Ovary (tissue), 3 donors: ENCODE results near the gene CKS2.

Experiments
- EP300 ChIP-seq: sonication (generic); formaldehyde crosslinking; IDR thresholded peaks from one replicate; pipeline ENCODE4 v1.6.1; 2017; ENCODE audit warnings: antibody characterized with exemption
- POLR2A ChIP-seq: fragments of 450-650 bp; IDR thresholded peaks from one replicate; pipeline ENCODE4 v1.6.1; 2017; ENCODE audit warnings: antibody characterized with exemption, mild to moderate bottlenecking, moderate library complexity
- TF ChIP-seq, protein P1 (sequence below), 3 donors: fragments of 450-650 bp in 2 of 3; fragments of 200-600 bp in 1 of 3; IDR thresholded peaks; one replicate each; pipeline versions ENCODE4 v1.5.1 to v1.8.0; 2016 to 2022; ENCODE audit warnings: antibody characterized with exemption in 3 of 3, mild to moderate bottlenecking in 1 of 3
- donor health status: DM: no; HTN: no; CAD: no.

DNA sequence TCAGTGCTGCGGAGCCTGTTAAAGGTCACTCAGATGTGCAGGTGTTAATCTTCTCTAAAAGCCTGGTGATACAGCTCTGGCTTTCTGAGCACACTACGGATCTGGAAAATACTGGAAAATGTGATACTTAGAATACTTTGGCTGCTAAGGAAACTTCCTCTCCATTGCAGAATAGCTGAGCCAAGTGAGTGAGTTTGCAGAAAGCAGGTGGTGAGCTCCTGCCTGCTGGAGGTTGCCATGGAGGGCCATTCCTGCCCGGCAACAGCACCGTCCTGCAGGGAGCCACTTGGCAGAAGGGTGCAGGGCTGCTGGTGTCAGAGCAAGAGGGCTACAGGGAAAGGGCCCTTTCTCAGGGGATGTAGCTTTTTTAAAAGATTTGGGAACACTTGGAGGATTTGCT, 48.0 kb downstream of the CKS2 start:
- TF ChIP-seq, protein P1, sequence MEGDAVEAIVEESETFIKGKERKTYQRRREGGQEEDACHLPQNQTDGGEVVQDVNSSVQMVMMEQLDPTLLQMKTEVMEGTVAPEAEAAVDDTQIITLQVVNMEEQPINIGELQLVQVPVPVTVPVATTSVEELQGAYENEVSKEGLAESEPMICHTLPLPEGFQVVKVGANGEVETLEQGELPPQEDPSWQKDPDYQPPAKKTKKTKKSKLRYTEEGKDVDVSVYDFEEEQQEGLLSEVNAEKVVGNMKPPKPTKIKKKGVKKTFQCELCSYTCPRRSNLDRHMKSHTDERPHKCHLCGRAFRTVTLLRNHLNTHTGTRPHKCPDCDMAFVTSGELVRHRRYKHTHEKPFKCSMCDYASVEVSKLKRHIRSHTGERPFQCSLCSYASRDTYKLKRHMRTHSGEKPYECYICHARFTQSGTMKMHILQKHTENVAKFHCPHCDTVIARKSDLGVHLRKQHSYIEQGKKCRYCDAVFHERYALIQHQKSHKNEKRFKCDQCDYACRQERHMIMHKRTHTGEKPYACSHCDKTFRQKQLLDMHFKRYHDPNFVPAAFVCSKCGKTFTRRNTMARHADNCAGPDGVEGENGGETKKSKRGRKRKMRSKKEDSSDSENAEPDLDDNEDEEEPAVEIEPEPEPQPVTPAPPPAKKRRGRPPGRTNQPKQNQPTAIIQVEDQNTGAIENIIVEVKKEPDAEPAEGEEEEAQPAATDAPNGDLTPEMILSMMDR (IDR thresholded peaks at IDR 0.05), result no peak
- TF ChIP-seq POLR2A (no peak), EP300 (no peak)
